ENCODE results near the gene FAM3C.

DNA sequence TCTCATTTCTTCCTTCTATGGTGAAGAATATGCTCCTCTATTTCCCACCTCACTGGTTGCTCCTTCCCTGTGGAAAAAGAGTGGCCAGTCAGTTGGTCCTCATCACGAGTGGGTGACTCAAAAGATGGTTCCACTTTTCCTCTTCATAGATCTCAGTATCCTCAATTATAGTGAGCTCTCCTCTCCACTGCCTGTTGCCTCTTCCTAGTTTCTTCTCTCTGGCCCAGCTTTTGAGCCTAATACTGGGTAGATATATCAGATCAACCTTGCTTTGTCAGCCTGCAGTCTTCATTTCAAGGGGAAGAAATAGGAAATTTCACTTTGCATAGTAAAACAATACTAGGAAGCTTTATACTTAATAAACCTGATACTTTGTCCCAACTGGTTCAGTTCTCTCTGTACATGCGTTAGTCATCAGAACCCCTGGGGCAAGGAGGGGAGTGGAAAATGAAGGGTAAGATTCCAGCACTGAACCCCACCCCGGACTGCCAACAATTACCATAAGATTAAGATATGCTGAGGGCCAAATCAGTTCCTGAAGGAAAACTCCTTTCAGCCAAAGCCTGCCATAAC is 82.8 kb downstream of the FAM3C start:
- TF ChIP-seq CREM (IDR thresholded peaks at IDR 0.05; ENCODE audit: low read depth) (no peak), KLF5 (IDR thresholded peaks at IDR 0.05; ENCODE audit: partially characterized antibody) (no peak), KAT2A (conservative IDR thresholded peaks at IDR 0.05; ENCODE audit: control insufficient read depth, low read depth, low read length) (no peak), FOS (IDR thresholded peaks at IDR 0.05; ENCODE audit: borderline replicate concordance, extremely low read depth, insufficient read length) (no peak), POLR2A (IDR thresholded peaks at IDR 0.05; ENCODE audit: low read depth, low read length) (no peak), ATF7 (IDR thresholded peaks at IDR 0.05; ENCODE audit: low read depth) (no peak), CTCF (IDR thresholded peaks at IDR 0.05 in 2 of 3, conservative IDR thresholded peaks at IDR 0.05 in 1 of 3; ENCODE audit: control insufficient read depth in 2 of 3, extremely low read depth in 1 of 3, insufficient read depth in 1 of 3, low read depth in 3 of 3, low read length in 3 of 3) (no peak), POLR2AphosphoS2 (IDR thresholded peaks at IDR 0.05; ENCODE audit: low read depth, low read length) (no peak), TAF1 (IDR thresholded peaks at IDR 0.05; ENCODE audit: borderline replicate concordance, low read depth, low read length) (no peak), POLR2AphosphoS5 (IDR thresholded peaks at IDR 0.05; ENCODE audit: low read length) (no peak), SRF (IDR thresholded peaks at IDR 0.05; ENCODE audit: low read depth in 2 of 2, low read length in 2 of 2) (no peak), YY1 (IDR thresholded peaks at IDR 0.05; ENCODE audit: low read depth, low read length) (no peak)
- TF ChIP-seq, protein P1, sequence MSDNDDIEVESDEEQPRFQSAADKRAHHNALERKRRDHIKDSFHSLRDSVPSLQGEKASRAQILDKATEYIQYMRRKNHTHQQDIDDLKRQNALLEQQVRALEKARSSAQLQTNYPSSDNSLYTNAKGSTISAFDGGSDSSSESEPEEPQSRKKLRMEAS (IDR thresholded peaks at IDR 0.05; ENCODE audit: low read depth, low read length) = no peak; the same call in 1 of the 2 replicates
- TF ChIP-seq, protein P2, sequence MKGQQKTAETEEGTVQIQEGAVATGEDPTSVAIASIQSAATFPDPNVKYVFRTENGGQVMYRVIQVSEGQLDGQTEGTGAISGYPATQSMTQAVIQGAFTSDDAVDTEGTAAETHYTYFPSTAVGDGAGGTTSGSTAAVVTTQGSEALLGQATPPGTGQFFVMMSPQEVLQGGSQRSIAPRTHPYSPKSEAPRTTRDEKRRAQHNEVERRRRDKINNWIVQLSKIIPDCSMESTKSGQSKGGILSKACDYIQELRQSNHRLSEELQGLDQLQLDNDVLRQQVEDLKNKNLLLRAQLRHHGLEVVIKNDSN (IDR thresholded peaks at IDR 0.05; ENCODE audit: borderline replicate concordance, extremely low read length, insufficient read depth, low read depth, low read length) = no peak

All from GM12878 (cell line).